K562 (cell line): ENCODE results near the gene TEAD3. TPM values are rescaled to one million over a fixed set of nuclear protein-coding genes. Genes with fewer than 3 reads are reported as not detected.

ENCODE experiments used
- AFF1 ChIP-seq, 2 experiments: fragments of 450-650 bp; IDR thresholded peaks; 2 replicates each; pipeline ENCODE4 v1.6.1; 2018; ENCODE audit warnings: mild to moderate bottlenecking in 2 of 2, low read depth in 1 of 2; ENCODE audit not compliant: partially characterized antibody in 2 of 2
- KAT8 ChIP-seq: fragments of 450-650 bp; IDR thresholded peaks from 2 replicates; pipeline ENCODE4 v1.6.1; 2016; ENCODE audit warnings: low read depth, mild to moderate bottlenecking
- MEF2A ChIP-seq: IDR thresholded peaks from 2 replicates; pipeline ENCODE4 v1.6.1; 2011; ENCODE audit warnings: low read depth, mild to moderate bottlenecking, low read length, moderate library complexity; ENCODE audit not compliant: control insufficient read depth
- NFYB ChIP-seq: IDR thresholded peaks from 2 replicates; pipeline ENCODE4 v1.6.1; 2011; ENCODE audit warnings: mild to moderate bottlenecking, moderate library complexity; ENCODE audit not compliant: insufficient read length; ENCODE audit errors: extremely low read depth
- POLR2A ChIP-seq: fragments of 450-650 bp; conservative IDR thresholded peaks from 2 replicates; pipeline ENCODE4 v1.6.1; 2016
- POLR2G ChIP-seq: fragments of 200-400 bp; formaldehyde crosslinking; IDR thresholded peaks from 2 replicates; pipeline ENCODE4 v1.6.1; 2017; ENCODE audit warnings: low read depth, mild to moderate bottlenecking, antibody characterized with exemption, low read length, moderate library complexity
- RB1 ChIP-seq: fragments of 450-650 bp; IDR thresholded peaks from 2 replicates; pipeline ENCODE4 v1.6.1; 2017; ENCODE audit warnings: low read depth, mild to moderate bottlenecking
- USF2 ChIP-seq: sonication (generic); formaldehyde crosslinking; IDR thresholded peaks from 2 replicates; pipeline ENCODE4 v1.5.0; 2020; ENCODE audit warnings: missing genetic modification reagents
- ZBTB5 ChIP-seq: fragments of 450-650 bp; IDR thresholded peaks from 2 replicates; pipeline ENCODE4 v1.6.1; 2017; ENCODE audit warnings: antibody characterized with exemption
- polyA plus RNA-seq, 8 experiments: library from polyadenylated mRNA; depleted of rRNA in 4 of 8; stranded (reverse) in 5 of 8; unstranded in 3 of 8; fragments of >200 nt; fragmentation: Nextera tagmentation in 2 of 8; fragmentation: Illumina TruSeq in 1 of 8; extraction: Ambion mirVana in 2 of 8; extraction: Trizol in 1 of 8; gene quantifications; 2 replicates each; pipeline versions ENCODE4 v1.2.1 to v1.2.3, GENCODE V29; 2011 to 2014; ENCODE audit warnings: inconsistent platforms in 1 of 8, missing spikeins in 1 of 8
- total RNA-seq, 7 experiments: library from RNA; depleted of rRNA in 6 of 7; stranded (reverse); fragments of >200 nt in 6 of 7; fragmentation: Illumina TruSeq in 2 of 7; extraction: Trizol in 2 of 7; gene quantifications; 2 replicates each; pipeline versions ENCODE4 v1.2.1 to v1.2.3, GENCODE V29; 2011 to 2021; ENCODE audit warnings: low replicate concordance in 1 of 7
- TF ChIP-seq, protein P1 (sequence below): fragments of 250-450 bp; sonication (Bioruptor Pico); IDR thresholded peaks from 2 replicates; pipeline ENCODE4 v1.8.0; 2022; ENCODE audit warnings: inconsistent platforms, mild to moderate bottlenecking, moderate library complexity, borderline replicate concordance

Gene TEAD3
- total and polyA plus RNA-seq, 9 of the 15 experiments (the other 6 are each of a cell fraction or from before 2014, with no cell fraction given) = 0.63 to 13.2 (median 3.3) TPM

- TF ChIP-seq AFF1 (IDR thresholded peaks at IDR 0.05; ENCODE audit: low read depth in 1 of 2, partially characterized antibody in 2 of 2) = no peak
- TF ChIP-seq NFYB = no peak
- TF ChIP-seq USF2 (CRISPR knock-in tag) = peak; percentile 74
- TF ChIP-seq KAT8 = no peak
- no peak for TF ChIP-seq POLR2A
- no peak for TF ChIP-seq RB1
- TF ChIP-seq, protein P1, sequence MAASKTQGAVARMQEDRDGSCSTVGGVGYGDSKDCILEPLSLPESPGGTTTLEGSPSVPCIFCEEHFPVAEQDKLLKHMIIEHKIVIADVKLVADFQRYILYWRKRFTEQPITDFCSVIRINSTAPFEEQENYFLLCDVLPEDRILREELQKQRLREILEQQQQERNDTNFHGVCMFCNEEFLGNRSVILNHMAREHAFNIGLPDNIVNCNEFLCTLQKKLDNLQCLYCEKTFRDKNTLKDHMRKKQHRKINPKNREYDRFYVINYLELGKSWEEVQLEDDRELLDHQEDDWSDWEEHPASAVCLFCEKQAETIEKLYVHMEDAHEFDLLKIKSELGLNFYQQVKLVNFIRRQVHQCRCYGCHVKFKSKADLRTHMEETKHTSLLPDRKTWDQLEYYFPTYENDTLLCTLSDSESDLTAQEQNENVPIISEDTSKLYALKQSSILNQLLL (CRISPR knock-in tag) = no peak
- no peak for TF ChIP-seq ZBTB5
- TF ChIP-seq POLR2G = no peak
- TF ChIP-seq MEF2A = no peak
Observed at GRCh38 chr6:35498422-35499067, 1.7 kb upstream of the TEAD3 start (continued).
